ENCODE measurements around the gene IRAK2. TPM values are rescaled to one million over a fixed set of nuclear protein-coding genes. Genes with fewer than 3 reads are reported as not detected.

The IRAK2 gene
- total RNA-seq, 1 donor from 2014 or later = 4.7 TPM

GRCh38 chr3:10188804-10189556 is 24.3 kb downstream of the IRAK2 start:
- no peak for DNase-seq (ENCODE audit: low spot score)

GRCh38 chr3:10189557-10190354 is 25.0 kb downstream of the IRAK2 start:
- no peak for DNase-seq (ENCODE audit: low spot score)

- DNase-seq (ENCODE audit: low spot score) = no peak
Observed at GRCh38 chr3:10192953-10193691, 28.4 kb downstream of the IRAK2 start.

- DNase-seq (ENCODE audit: low spot score) = no peak
Observed at GRCh38 chr3:10193692-10194327, 29.1 kb downstream of the IRAK2 start.

GRCh38 chr3:10194328-10195071 is 29.8 kb downstream of the IRAK2 start:
- no peak for DNase-seq (ENCODE audit: low spot score)

GRCh38 chr3:10195366-10196089 is 30.8 kb downstream of the IRAK2 start:
- DNase-seq (ENCODE audit: low spot score) = no peak

- DNase-seq (ENCODE audit: low spot score) = no peak
Observed at GRCh38 chr3:10196389-10197052, 31.8 kb downstream of the IRAK2 start.

- DNase-seq (ENCODE audit: low spot score) = no peak
Observed at GRCh38 chr3:10198226-10198625, 33.5 kb downstream of the IRAK2 start.

- no peak for DNase-seq (ENCODE audit: low spot score)
Observed at GRCh38 chr3:10198761-10199649, 34.3 kb downstream of the IRAK2 start.

GRCh38 chr3:10204921-10205320 is 40.2 kb downstream of the IRAK2 start:
- DNase-seq (ENCODE audit: low spot score) = no peak

- no peak for DNase-seq (ENCODE audit: low spot score)
Observed at GRCh38 chr3:10205451-10206165, 40.9 kb downstream of the IRAK2 start.

- no peak for DNase-seq (ENCODE audit: low spot score)
Observed at GRCh38 chr3:10206166-10206511, 41.4 kb downstream of the IRAK2 start.

GRCh38 chr3:10213156-10213792 is 48.6 kb downstream of the IRAK2 start:
- no peak for DNase-seq (ENCODE audit: low spot score)

GRCh38 chr3:10215578-10216368 is 51.1 kb downstream of the IRAK2 start:
- no peak for DNase-seq (ENCODE audit: low spot score)

GRCh38 chr3:10217359-10217758 is 52.6 kb downstream of the IRAK2 start:
- DNase-seq (ENCODE audit: low spot score) = no peak

- DNase-seq (ENCODE audit: low spot score) = no peak
Observed at GRCh38 chr3:10219737-10220136, 55.0 kb downstream of the IRAK2 start.

All from mesenteric fat pad (tissue), 1 donor.